Pancreas (tissue), 10 donors: ENCODE data around the gene POU3F2. TPM values are rescaled to one million over a fixed set of nuclear protein-coding genes. Genes with fewer than 3 reads are reported as not detected.

Source experiments
- ATAC-seq, 4 donors: fragments of 200-7000 bp; cut with Tn5 transposase; one replicate each; pipeline versions ENCODE4 v1.8.0 to v1.9.1; 2020; ENCODE audit warnings: mild to moderate bottlenecking in 4 of 4, moderate library complexity in 4 of 4
- DNase-seq, 6 donors: peaks; one replicate each; pipeline ENCODE4 v3.0.0-alpha.2; 2020
- FAIRE-seq: peaks from 2 replicates; lab custom pipeline; 2012; peaks lifted over from hg19 to GRCh38; lab: Jason Lieb, UNC
- H3K27ac ChIP-seq, 4 donors: fragments of 200-600 bp; sonication (generic); 1 replicate in 3 of 4; 2 replicates in 1 of 4; pipeline versions ENCODE4 v1.5.0 to v1.8.0; 2020
- H3K27me3 ChIP-seq, 4 donors: fragments of 200-600 bp; one replicate each; pipeline ENCODE4 v1.8.0; 2021
- H3K36me3 ChIP-seq, 3 donors: fragments of 200-600 bp; sonication (generic) in 1 of 3; one replicate each; pipeline versions ENCODE4 v1.5.0 to v1.8.0; 2020 to 2021
- H3K4me1 ChIP-seq, 3 donors: fragments of 200-600 bp; one replicate each; pipeline ENCODE4 v1.8.0; 2021
- H3K4me3 ChIP-seq, 4 donors: fragments of 200-600 bp; sonication (generic) in 2 of 4; one replicate each; pipeline versions ENCODE4 v1.5.0 to v1.8.0; 2020 to 2021
- H3K9me3 ChIP-seq, 4 donors: fragments of 200-600 bp; one replicate each; pipeline ENCODE4 v1.8.0; 2021
- WGBS, 2 donors: extraction: QIAGEN DNeasy Blood & Tissue Kit; methylation state at CpG; one replicate each; pipeline ENCODE4 v1.1.7; 2013; 5-methylcytosine and 5-hydroxymethylcytosine counted together
- intact Hi-C, 3 donors: fragments of 100-400 bp; cut with DNase I; formaldehyde crosslinking; loops; one replicate each; pipeline versions ENCODE4 v1.11.1 to v1.14.2; 2022
- polyA plus RNA-seq, 2 donors: library from polyadenylated mRNA; stranded (reverse); fragments of 200-250 nt; gene quantifications; one replicate each; pipeline ENCODE4 v1.2.3, GENCODE V29; 2013
- total RNA-seq, 6 donors: library from RNA; stranded (reverse); fragmentation: NEBNext Ultra II Directional in 4 of 6; extraction: Animal tissue kit (Norgen Biotek cat#: 25700) in 4 of 6; gene quantifications; one replicate each; pipeline versions ENCODE4 v1.2.1 to v1.2.4, GENCODE V29; 2021 to 2023
- TF ChIP-seq, protein P1 (sequence below), 4 donors: fragments of 200-600 bp; sonication (generic) in 3 of 4; IDR thresholded peaks; one replicate each; pipeline versions ENCODE4 v1.5.0 to v1.8.0; 2021; ENCODE audit warnings: antibody characterized with exemption in 4 of 4
- donor health status: healthy with polysubstance abuse.
- donor health status: DM: no; HTN: no; CAD: no; lungs with moderate emphysema.
- donor health status: DM: no; HTN: no; CAD: no.
- donor health status: control.
- donor health status: control.
- donor health status: Bipolar disorder and iron deficiency.
- donor health status: DM: yes; HTN: yes; CAD: no.
- donor health status: DM: no; HTN: no; CAD: no.
- donor health status: DM: no; HTN: no; CAD: no.
- donor health status: DM: yes; HTN: yes; CAD: no.

The POU3F2 gene
- not detected for total RNA-seq
- polyA plus RNA-seq: not detected

DNA sequence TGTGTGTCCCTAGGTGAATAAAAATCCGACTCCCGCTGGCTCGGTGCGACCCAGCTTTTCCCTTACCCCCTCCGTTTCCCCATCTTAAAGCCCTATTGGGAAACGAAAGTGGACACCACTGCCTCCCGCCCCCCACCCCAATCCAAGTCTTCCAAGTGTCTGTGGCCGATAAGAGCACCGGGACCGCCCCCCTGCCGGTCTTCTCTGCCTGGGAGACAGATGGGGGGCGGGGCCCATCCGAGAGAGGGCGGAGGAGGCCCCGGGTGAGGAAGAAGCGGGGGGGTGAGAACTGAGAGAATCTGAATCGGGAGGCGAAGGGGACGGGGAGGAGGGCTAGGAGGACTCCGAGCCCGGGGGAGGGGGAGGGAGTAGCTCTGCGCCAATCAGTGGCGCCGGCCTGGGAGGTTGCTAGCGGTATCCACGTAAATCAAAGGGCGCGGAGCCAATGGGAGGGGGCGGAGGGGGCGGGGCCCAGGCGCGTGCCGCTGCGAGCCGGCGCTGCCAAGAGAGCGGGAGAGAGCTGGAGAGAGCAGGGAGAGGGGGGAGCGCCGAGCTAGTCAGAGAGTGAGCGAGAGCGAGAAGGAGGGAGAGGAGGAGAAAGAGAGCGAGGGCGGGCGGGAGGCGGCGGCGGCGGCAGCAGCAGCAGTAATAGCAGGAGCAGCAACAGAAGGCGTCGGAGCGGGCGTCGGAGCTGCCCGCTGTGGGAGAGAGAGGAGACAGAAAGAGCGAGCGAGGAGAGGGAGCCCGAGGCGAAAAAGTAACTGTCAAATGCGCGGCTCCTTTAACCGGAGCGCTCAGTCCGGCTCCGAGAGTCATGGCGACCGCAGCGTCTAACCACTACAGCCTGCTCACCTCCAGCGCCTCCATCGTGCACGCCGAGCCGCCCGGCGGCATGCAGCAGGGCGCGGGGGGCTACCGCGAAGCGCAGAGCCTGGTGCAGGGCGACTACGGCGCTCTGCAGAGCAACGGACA is at the start of gene POU3F2:
Gene POU3F2 (plus strand): TSS at position 515 of the 972 bp plus-strand sequence. CDS start 300 bp downstream, at position 815.
- Histone ChIP-seq H3K27ac (no peak within 1 kb of the TSS), H3K36me3 (no peaks in the 10 kb centered on the region), H3K27me3 (peaks cover 6 to 76% (median 40%) of the 10 kb centered on the region in 4 donors), H3K4me1 (peaks cover 12 to 27% (median 19%) of the 10 kb centered on the region in 3 donors), H3K9me3 (no peaks in the 10 kb centered on the region), H3K4me3 (peak within 1 kb of the TSS; percentile 16 to 54 (median 32))
- ATAC-seq: peak; percentile 69 to 80 (median 76)
- DNase-seq: peak; percentile 55 to 81 (median 70)
- WGBS, 2 donors: 1% methylated on average over 69 to 83 of the region's 83 CpGs
- no peak for FAIRE-seq
- TF ChIP-seq, protein P1, sequence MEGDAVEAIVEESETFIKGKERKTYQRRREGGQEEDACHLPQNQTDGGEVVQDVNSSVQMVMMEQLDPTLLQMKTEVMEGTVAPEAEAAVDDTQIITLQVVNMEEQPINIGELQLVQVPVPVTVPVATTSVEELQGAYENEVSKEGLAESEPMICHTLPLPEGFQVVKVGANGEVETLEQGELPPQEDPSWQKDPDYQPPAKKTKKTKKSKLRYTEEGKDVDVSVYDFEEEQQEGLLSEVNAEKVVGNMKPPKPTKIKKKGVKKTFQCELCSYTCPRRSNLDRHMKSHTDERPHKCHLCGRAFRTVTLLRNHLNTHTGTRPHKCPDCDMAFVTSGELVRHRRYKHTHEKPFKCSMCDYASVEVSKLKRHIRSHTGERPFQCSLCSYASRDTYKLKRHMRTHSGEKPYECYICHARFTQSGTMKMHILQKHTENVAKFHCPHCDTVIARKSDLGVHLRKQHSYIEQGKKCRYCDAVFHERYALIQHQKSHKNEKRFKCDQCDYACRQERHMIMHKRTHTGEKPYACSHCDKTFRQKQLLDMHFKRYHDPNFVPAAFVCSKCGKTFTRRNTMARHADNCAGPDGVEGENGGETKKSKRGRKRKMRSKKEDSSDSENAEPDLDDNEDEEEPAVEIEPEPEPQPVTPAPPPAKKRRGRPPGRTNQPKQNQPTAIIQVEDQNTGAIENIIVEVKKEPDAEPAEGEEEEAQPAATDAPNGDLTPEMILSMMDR (IDR thresholded peaks at IDR 0.05): no peak
- intact Hi-C loops: no loop called here

DNA sequence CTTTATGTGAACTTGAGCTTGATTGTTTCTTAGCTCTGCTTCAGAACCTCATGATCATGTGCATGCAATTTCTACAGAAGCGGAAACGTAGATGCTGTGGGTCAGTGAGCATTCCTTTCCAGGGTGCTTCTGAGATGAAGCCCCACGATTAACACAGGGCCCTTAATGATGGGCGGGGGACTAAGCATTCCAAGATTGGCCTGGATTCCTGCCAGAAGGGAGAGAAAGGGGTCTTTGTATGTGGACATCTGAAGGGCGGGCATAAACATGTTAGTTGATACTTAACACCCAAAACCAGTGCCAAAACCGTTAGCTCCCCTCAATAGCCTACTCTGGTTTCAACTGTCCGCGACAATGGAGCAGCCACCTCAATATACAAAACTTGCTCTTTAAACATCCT is 46.9 kb upstream of the POU3F2 start:
- TF ChIP-seq, protein P1 (IDR thresholded peaks at IDR 0.05): no peak
- Histone ChIP-seq H3K4me1 (no peaks in the 10 kb centered on the region), H3K27ac (no peak overlapping the region), H3K9me3 (no peaks in the 10 kb centered on the region), H3K36me3 (no peaks in the 10 kb centered on the region), H3K4me3 (no peak overlapping the region), H3K27me3 (peaks cover 0 to 20% (median 0%) of the 10 kb centered on the region in 4 donors)
- intact Hi-C loops: no loop called here
- 56 to 60% methylated on average over 8 of the region's 8 CpGs for WGBS, 2 donors
- no peak for DNase-seq
- ATAC-seq: no peak
- FAIRE-seq: no peak

DNA sequence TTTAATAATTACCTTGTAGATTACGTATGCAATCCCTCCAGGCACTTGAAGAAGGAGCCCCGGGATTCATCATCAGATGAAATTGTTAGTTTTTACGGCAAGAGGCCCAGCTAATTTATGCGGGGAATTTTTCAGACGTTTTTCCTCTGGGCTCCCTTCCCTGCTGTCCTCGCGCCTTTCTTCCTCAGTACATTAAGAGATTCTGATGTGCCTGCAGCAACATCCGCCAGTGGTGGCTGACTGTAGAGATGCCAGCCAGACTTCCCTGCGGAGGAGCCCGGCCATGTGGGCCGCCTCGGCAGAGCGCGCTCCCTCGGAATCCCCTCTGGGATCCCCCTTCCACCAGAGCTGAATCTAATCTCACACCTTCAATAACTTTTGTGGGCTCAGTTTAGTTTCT is 46.4 kb upstream of the POU3F2 start:
- Histone ChIP-seq H3K27ac (no peak overlapping the region), H3K9me3 (no peaks in the 10 kb centered on the region), H3K36me3 (no peaks in the 10 kb centered on the region), H3K4me3 (no peak overlapping the region), H3K27me3 (peaks cover 0 to 20% (median 0%) of the 10 kb centered on the region in 4 donors), H3K4me1 (no peaks in the 10 kb centered on the region)
- ATAC-seq: no peak
- intact Hi-C loops: no loop called here
- TF ChIP-seq, protein P1 (IDR thresholded peaks at IDR 0.05): no peak
- 28 to 41% methylated on average over 15 of the region's 15 CpGs for whole genome bisulfite sequencing, 2 donors
- DNase-seq: no peak
- FAIRE-seq: no peak

DNA sequence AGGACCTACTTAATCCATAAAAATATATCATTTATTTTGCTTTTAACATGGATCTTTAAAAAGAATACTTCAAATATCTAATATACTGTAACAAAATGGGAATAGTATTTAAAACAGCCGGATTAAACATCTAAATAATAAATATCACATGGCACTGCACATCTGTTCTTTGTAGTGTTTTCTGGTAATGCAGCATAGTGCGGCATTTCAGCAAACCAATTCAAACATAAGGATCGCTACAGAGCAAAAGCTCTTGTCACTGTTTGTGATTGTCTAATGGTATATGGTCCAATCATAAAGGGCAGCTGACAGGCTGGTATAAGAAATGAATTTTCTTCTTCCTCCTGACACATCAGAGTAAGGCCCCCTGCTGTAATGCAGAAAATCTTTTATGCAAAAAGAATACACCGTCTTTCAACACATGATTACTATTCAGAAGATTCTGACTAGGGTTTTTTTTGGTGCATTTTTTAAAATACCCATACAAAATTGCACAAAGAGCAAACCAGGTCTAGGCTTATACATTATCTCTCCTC is 40.0 kb upstream of the POU3F2 start:
- TF ChIP-seq, protein P1 (IDR thresholded peaks at IDR 0.05): no peak
- ATAC-seq: no peak
- no peaks in the 10 kb centered on the region for H3K27me3 ChIP-seq
- H3K4me1 ChIP-seq: no peaks in the 10 kb centered on the region
- H3K27ac ChIP-seq: no peak overlapping the region
- no peaks in the 10 kb centered on the region for H3K9me3 ChIP-seq
- intact Hi-C loops: no loop called here
- WGBS, 2 donors: 67 to 71% methylated on average over 4 of the region's 4 CpGs
- no peak for DNase-seq
- H3K36me3 ChIP-seq: no peaks in the 10 kb centered on the region
- no peak for FAIRE-seq
- no peak overlapping the region for H3K4me3 ChIP-seq
